HepG2 (cell line): ENCODE data around the gene RAD18. TPM values are rescaled to one million over a fixed set of nuclear protein-coding genes. Genes with fewer than 3 reads are reported as not detected.

Source experiments
- ATAC-seq: fragments of 200-7000 bp; cut with Tn5 transposase; 3 replicates; pipeline ENCODE4 v1.9.1; 2020; ENCODE audit warnings: mild to moderate bottlenecking, moderate library complexity
- BruUV-seq: library from RNA; stranded (reverse); fragments of 400-500 nt; replicated peaks from 2 replicates; lab custom pipeline; 2021; lab: Mats Ljungman, UMichigan
- CTCF ChIA-PET: fragments of 300-600 bp; formaldehyde crosslinking; extraction: SDS; loops from one replicate; lab custom pipeline; 2021; ENCODE audit warnings: low total read pairs, inconsistent platforms, low intra/inter-chr PET ratio; lab: Yijun Ruan, JAX
- POLR2A ChIA-PET: fragments of 350-600 bp; sonication (Branson Sonifier 250); formaldehyde crosslinking; loops from one replicate; lab custom pipeline; 2020; ENCODE audit warnings: antibody characterized with exemption, inconsistent platforms; lab: Yijun Ruan, JAX
- DNase-seq: peaks from one replicate; pipeline ENCODE4 v3.0.0-alpha.2; 2015; ENCODE audit warnings: low spot score
- FAIRE-seq: peaks from 3 replicates; lab custom pipeline; 2011; peaks lifted over from hg19 to GRCh38; lab: Jason Lieb, UNC
- H2AFZ ChIP-seq: one replicate; pipeline ENCODE4 v1.6.1; 2011; ENCODE audit warnings: low read length, inconsistent platforms
- H3K27ac ChIP-seq: fragments of 300-600 bp; 3 replicates; pipeline ENCODE4 v1.8.0; 2011; ENCODE audit warnings: mixed run types, mild to moderate bottlenecking, mixed read lengths, low read length, inconsistent platforms; ENCODE audit not compliant: insufficient read depth; ENCODE audit errors: extremely low read length
- H3K27me3 ChIP-seq, 2 experiments: fragments of 200-600 bp in 1 of 2; 2 replicates in 1 of 2; 3 replicates in 1 of 2; pipeline versions ENCODE4 v1.6.0 to v1.8.0; 2011; ENCODE audit warnings: low read length in 2 of 2, mild to moderate bottlenecking in 2 of 2, moderate library complexity in 2 of 2, inconsistent platforms in 1 of 2; ENCODE audit not compliant: insufficient read depth in 2 of 2, control insufficient read depth in 1 of 2
- H3K36me3 ChIP-seq, 2 experiments: fragments of 200-600 bp in 1 of 2; replicated peaks in 1 of 2; 2 replicates in 1 of 2; 3 replicates in 1 of 2; pipeline versions ENCODE4 v1.5.1 to v1.8.0; 2011; ENCODE audit warnings: low read length in 2 of 2, inconsistent platforms in 1 of 2; ENCODE audit not compliant: insufficient read depth in 2 of 2, control insufficient read depth in 1 of 2
- H3K4me1 ChIP-seq: 2 replicates; pipeline ENCODE4 v1.5.1; 2012; ENCODE audit warnings: low read length, inconsistent platforms; ENCODE audit not compliant: insufficient read depth
- H3K4me2 ChIP-seq: 2 replicates; pipeline ENCODE4 v1.6.0; 2011; ENCODE audit warnings: low read depth, low read length, inconsistent platforms
- H3K4me3 ChIP-seq, 3 experiments: fragments of 200-600 bp in 1 of 3; sonication (generic), shearing (Covaris generic) in 1 of 3; replicated peaks in 1 of 3; 2 replicates each; pipeline ENCODE4 v1.5.1; 2011 to 2016; ENCODE audit warnings: low read length in 3 of 3, inconsistent platforms in 2 of 3, low read depth in 2 of 3, mild to moderate bottlenecking in 2 of 3, control low read depth in 1 of 3, mixed read lengths in 1 of 3; ENCODE audit not compliant: insufficient read depth in 1 of 3
- H3K79me2 ChIP-seq: one replicate; pipeline ENCODE4 v1.6.1; 2011; ENCODE audit warnings: low read length, inconsistent platforms; ENCODE audit not compliant: insufficient read depth
- H3K9ac ChIP-seq: 2 replicates; pipeline ENCODE4 v1.6.0; 2011; ENCODE audit warnings: mild to moderate bottlenecking, low read depth, low read length, inconsistent platforms; ENCODE audit not compliant: insufficient read depth
- H3K9me3 ChIP-seq: 2 replicates; pipeline ENCODE4 v1.5.1; 2012; ENCODE audit warnings: mild to moderate bottlenecking, low read length
- H4K20me1 ChIP-seq: 2 replicates; pipeline ENCODE4 v1.6.0; 2011; ENCODE audit warnings: inconsistent platforms, mild to moderate bottlenecking, low read length, moderate library complexity; ENCODE audit not compliant: insufficient read depth
- FIP1L1 ChIP-seq: fragments of 200-400 bp; formaldehyde crosslinking; IDR thresholded peaks from 2 replicates; pipeline ENCODE4 v1.6.1; 2018; ENCODE audit warnings: low read depth, mild to moderate bottlenecking, low read length, moderate library complexity, borderline replicate concordance; ENCODE audit not compliant: insufficient read depth
- FOXA3 ChIP-seq: IDR thresholded peaks from 2 replicates; pipeline ENCODE4 v1.6.1; 2016; ENCODE audit warnings: missing genetic modification reagents, missing compliant biosample characterization
- FOXC1 ChIP-seq: sonication (generic); formaldehyde crosslinking; IDR thresholded peaks from 2 replicates; pipeline ENCODE4 v1.8.0; 2022; ENCODE audit warnings: mild to moderate bottlenecking, missing genetic modification reagents, borderline replicate concordance
- MEIS1 ChIP-seq: sonication (generic); formaldehyde crosslinking; IDR thresholded peaks from 2 replicates; pipeline ENCODE4 v1.9.0; 2021; ENCODE audit warnings: mild to moderate bottlenecking, missing genetic modification reagents, moderate library complexity, borderline replicate concordance
- NR2F2 ChIP-seq: IDR thresholded peaks from 2 replicates; pipeline ENCODE4 v1.6.1; 2012; ENCODE audit warnings: low read depth, inconsistent platforms, borderline replicate concordance
- RELA ChIP-seq: sonication (generic); formaldehyde crosslinking; IDR thresholded peaks from 2 replicates; pipeline ENCODE4 v1.4.0; 2020; ENCODE audit warnings: missing genetic modification reagents
- ZBTB21 ChIP-seq: sonication (generic); formaldehyde crosslinking; IDR thresholded peaks from 2 replicates; pipeline ENCODE4 v1.4.0; 2020; ENCODE audit warnings: missing genetic modification reagents
- ZNF652 ChIP-seq: IDR thresholded peaks from 2 replicates; pipeline ENCODE4 v1.6.1; 2016; ENCODE audit warnings: low read depth, borderline replicate concordance
- ZSCAN29 ChIP-seq: sonication (generic); formaldehyde crosslinking; conservative IDR thresholded peaks from 2 replicates; pipeline ENCODE4 v1.4.0; 2020; ENCODE audit warnings: mild to moderate bottlenecking, missing genetic modification reagents
- WGBS: methylation state at CpG from one replicate; pipeline ENCODE4 v1.1.6; 2017; ENCODE audit warnings: low lambda C conversion rate; 5-methylcytosine and 5-hydroxymethylcytosine counted together
- in situ Hi-C: cut with HindIII; loops from 2 replicates; pipeline ENCODE4 v1.10.0; 2017; ENCODE audit warnings: low pct_unique_long_range_greater_than_20kb; ENCODE audit not compliant: extremely low pct_ligation_motif_present
- intact Hi-C: fragments of 100-400 bp; cut with micrococcal nuclease; formaldehyde crosslinking; loops from one replicate; pipeline ENCODE4 v1.10.0; 2022; ENCODE audit not compliant: unreplicated experiment
- polyA plus RNA-seq, 8 experiments: library from polyadenylated mRNA; depleted of rRNA in 3 of 8; stranded (reverse) in 7 of 8; unstranded in 1 of 8; fragments of >200 nt; fragmentation: Illumina TruSeq in 4 of 8; extraction: Trizol in 4 of 8; gene quantifications; 2 replicates each; pipeline versions ENCODE4 v1.2.1 to v1.2.3, GENCODE V29; 2011 to 2016; ENCODE audit warnings: low read depth in 4 of 8, missing spikeins in 1 of 8, mixed read lengths in 1 of 8; ENCODE audit not compliant: insufficient read depth in 1 of 8
- total RNA-seq, 5 experiments: library from RNA; depleted of rRNA; stranded (reverse); fragments of >200 nt; fragmentation: Illumina TruSeq; extraction: Trizol; gene quantifications; 2 replicates each; pipeline ENCODE4 v1.2.3, GENCODE V29; 2016; ENCODE audit warnings: low read depth in 1 of 5

RAD18 gene
- total and polyA plus RNA-seq, 2 of the 13 experiments (the other 11 are each of a cell fraction or from before 2014, with no cell fraction given) = 5.9 to 20.7 TPM

DNA sequence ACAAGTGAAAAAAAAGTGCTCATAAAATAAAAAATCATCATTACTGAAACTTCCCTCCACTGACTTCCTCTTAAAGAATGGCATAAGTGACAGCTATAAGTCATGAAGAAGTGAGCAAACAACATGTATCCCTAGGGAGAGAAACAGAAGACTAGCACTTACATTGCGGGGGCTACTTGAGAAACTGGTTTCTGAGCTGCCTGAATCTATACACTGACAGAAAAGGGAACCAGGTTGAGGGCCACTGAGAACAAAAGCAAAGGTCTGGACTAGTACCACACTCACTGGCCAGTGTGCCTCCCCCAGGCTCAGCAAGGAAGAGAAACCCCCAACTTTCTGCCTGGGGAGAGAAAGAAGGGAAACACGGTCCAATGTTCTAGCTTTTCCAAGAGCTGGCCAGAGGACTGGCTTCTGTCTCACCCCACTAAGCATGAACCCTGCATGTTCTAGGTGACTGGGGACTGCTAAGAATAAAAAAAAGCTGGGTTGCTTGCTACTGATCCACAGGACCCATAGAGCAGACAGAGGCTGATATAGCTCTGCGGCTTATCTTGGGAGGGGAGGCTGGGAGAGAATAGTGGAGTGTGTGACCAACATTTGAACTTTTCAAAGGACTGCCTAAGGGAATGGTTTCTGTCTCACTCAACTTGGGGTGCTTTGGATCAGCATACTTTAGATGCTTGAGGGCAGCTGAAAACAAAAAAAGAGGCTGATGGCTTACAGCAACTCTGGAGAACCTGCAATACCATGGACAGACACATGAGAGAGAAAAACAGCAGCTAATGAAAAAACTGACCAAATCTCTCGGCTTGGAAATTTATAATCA is 8.1 kb downstream of the RAD18 start:
- Histone ChIP-seq H3K36me3 (peaks cover 0 to 27% of the 10 kb centered on the region in 2 experiments; a peak in 3 of 5 replicates), H3K4me3 (no peak overlapping the region), H3K9me3 (no peaks in the 10 kb centered on the region), H3K4me1 (peaks cover 20% of the 10 kb centered on the region), H3K79me2 (peaks cover 35% of the 10 kb centered on the region), H2AFZ (no peak overlapping the region), H3K27me3 (no peaks in the 10 kb centered on the region), H3K9ac (no peak overlapping the region), H3K4me2 (no peak overlapping the region), H3K27ac (no peak overlapping the region), H4K20me1 (no peaks in the 10 kb centered on the region)
- 96% methylated on average over 4 of the region's 4 CpGs for WGBS
- TF ChIP-seq ZBTB21 (no peak), MEIS1 (CRISPR knock-in tag) (no peak), FOXC1 (CRISPR knock-in tag) (no peak), FIP1L1 (no peak), RELA (CRISPR knock-in tag) (no peak), NR2F2 (no peak), ZSCAN29 (CRISPR knock-in tag) (no peak), ZNF652 (CRISPR knock-in tag) (no peak), FOXA3 (CRISPR knock-in tag) (no peak)
- DNase-seq (no peak), FAIRE-seq (no peak), ATAC-seq (no peak; the same call in 2 of the 3 replicates)
- in situ Hi-C loops = no loop called here
- BruUV-seq = no TSS peak
- CTCF ChIA-PET = no interaction called here
- intact Hi-C loops = no loop called here
- POLR2A ChIA-PET = no interaction called here
